CD4-positive, alpha-beta T cell (primary cell): Measurements from ENCODE around the gene OOSP2. TPM values are rescaled to one million over a fixed set of nuclear protein-coding genes. Genes with fewer than 3 reads are reported as not detected.
"Not testable (repeated sequence)": the region's sequence is repeated elsewhere in the genome, so short reads cannot be mapped to it uniquely, and the experiment has no call there.

Source experiments
- ATAC-seq: fragments of 200-7000 bp; cut with Tn5 transposase; one replicate; pipeline ENCODE4 v1.10.0; 2022; ENCODE audit warnings: mild to moderate bottlenecking; ENCODE audit not compliant: poor library complexity
- CTCF ChIA-PET: fragments of 350-600 bp; sonication (Branson Sonifier 250); formaldehyde crosslinking; loops from one replicate; lab custom pipeline; 2021; ENCODE audit warnings: antibody characterized with exemption, inconsistent platforms; lab: Charles Lee
- POLR2A ChIA-PET: fragments of 350-600 bp; sonication (Branson Sonifier 250); formaldehyde crosslinking; loops from one replicate; lab custom pipeline; 2021; ENCODE audit warnings: antibody characterized with exemption, inconsistent platforms; lab: Charles Lee
- DNase-seq, 14 experiments: peaks; one replicate each; pipeline ENCODE4 v3.0.0-alpha.2; 2013 to 2020; ENCODE audit warnings: mixed read lengths in 2 of 14
- H3K27ac ChIP-seq, 2 donors: one replicate each; pipeline versions ENCODE4 v1.5.1 to v1.7.0; 2013; ENCODE audit warnings: low read length in 2 of 2, low read depth in 1 of 2, mild to moderate bottlenecking in 1 of 2
- H3K27me3 ChIP-seq, 2 experiments: 1 replicate in 1 of 2; 2 replicates in 1 of 2; pipeline versions ENCODE4 v1.6.1 to v1.7.0; 2013; ENCODE audit warnings: low read length in 2 of 2, control low read depth in 1 of 2, mild to moderate bottlenecking in 1 of 2, moderate library complexity in 1 of 2; ENCODE audit not compliant: insufficient read depth in 2 of 2, control insufficient read depth in 1 of 2
- H3K36me3 ChIP-seq: one replicate; pipeline ENCODE4 v1.6.1; 2013; ENCODE audit warnings: low read length, control low read depth; ENCODE audit not compliant: insufficient read depth
- H3K4me1 ChIP-seq: one replicate; pipeline ENCODE4 v1.6.1; 2013; ENCODE audit warnings: low read length, control low read depth; ENCODE audit not compliant: insufficient read depth
- H3K4me3 ChIP-seq: one replicate; pipeline ENCODE4 v1.5.1; 2013; ENCODE audit warnings: mild to moderate bottlenecking, low read length, moderate library complexity
- H3K9me3 ChIP-seq, 2 experiments: 1 replicate in 1 of 2; 2 replicates in 1 of 2; pipeline versions ENCODE4 v1.6.1 to v1.7.0; 2013; ENCODE audit warnings: low read length in 2 of 2, mild to moderate bottlenecking in 2 of 2, control low read depth in 1 of 2, moderate library complexity in 1 of 2; ENCODE audit not compliant: control insufficient read depth in 1 of 2, insufficient read depth in 1 of 2
- H3K27ac Mint-ChIP-seq: one replicate; pipeline ENCODE4 v1.8.0; 2020; ENCODE audit warnings: mixed read lengths
- H3K27me3 Mint-ChIP-seq: one replicate; pipeline ENCODE4 v1.8.0; 2021; ENCODE audit warnings: mixed read lengths
- H3K36me3 Mint-ChIP-seq: one replicate; pipeline ENCODE4 v1.8.0; 2021; ENCODE audit warnings: low read depth, mixed read lengths
- H3K4me1 Mint-ChIP-seq: one replicate; pipeline ENCODE4 v1.8.0; 2021; ENCODE audit warnings: low read depth, mixed read lengths
- H3K4me3 Mint-ChIP-seq: one replicate; pipeline ENCODE4 v1.8.0; 2020; ENCODE audit warnings: mild to moderate bottlenecking, mixed read lengths
- H3K9me3 Mint-ChIP-seq: one replicate; pipeline ENCODE4 v1.8.0; 2020; ENCODE audit warnings: mixed read lengths
- CTCF ChIP-seq: fragments of 200-600 bp; IDR thresholded peaks from one replicate; pipeline ENCODE4 v1.8.0; 2022; ENCODE audit warnings: antibody characterized with exemption, mild to moderate bottlenecking
- intact Hi-C, 2 experiments: fragments of 100-400 bp; cut with DNase I in 1 of 2; cut with micrococcal nuclease in 1 of 2; formaldehyde crosslinking; loops; one replicate each; pipeline versions ENCODE4 v1.15.1 to v1.9.0; 2023 to 2025; cut with DNase I, micrococcal nuclease
- total RNA-seq, 174 experiments: library from RNA in 2 of 174; stranded (reverse) in 2 of 174; gene quantifications; one replicate each; pipeline ENCODE4 v1.2.3 and lab custom pipeline; 2021 to 2026

Gene OOSP2
- total RNA-seq, 2 experiments from 2014 or later: not detected

- ChIA-PET POLR2A (no interaction called here), CTCF (no interaction called here)
- Histone ChIP-seq H3K27me3 (no peaks in the 10 kb centered on the region), H3K27ac (no peak overlapping the region), H3K4me3 (no peak overlapping the region), H3K36me3 (no peaks in the 10 kb centered on the region), H3K9me3 (no peaks in the 10 kb centered on the region), H3K4me1 (no peaks in the 10 kb centered on the region)
- H3K4me3 Mint-ChIP-seq: no peak overlapping the region
- ATAC-seq (no peak), DNase-seq (no peak)
- H3K9me3 Mint-ChIP-seq: no peaks in the 10 kb centered on the region
- no peaks in the 10 kb centered on the region for H3K4me1 Mint-ChIP-seq
- H3K36me3 Mint-ChIP-seq: no peaks in the 10 kb centered on the region
- intact Hi-C loops: no loop called here
- TF ChIP-seq CTCF: no peak
- H3K27me3 Mint-ChIP-seq: no peaks in the 10 kb centered on the region
- H3K27ac Mint-ChIP-seq: no peak overlapping the region
Measured at GRCh38 chr11:60029015-60029632, 11.1 kb upstream of the OOSP2 start.

- H3K4me3 Mint-ChIP-seq, H3K27me3 ChIP-seq, ATAC-seq, H3K4me3 ChIP-seq, H3K9me3 Mint-ChIP-seq, H3K9me3 ChIP-seq, POLR2A ChIA-PET, CTCF ChIA-PET, DNase-seq, H3K4me1 Mint-ChIP-seq, H3K36me3 ChIP-seq, H3K27ac Mint-ChIP-seq, H3K27me3 Mint-ChIP-seq, intact Hi-C loops, H3K27ac ChIP-seq, H3K4me1 ChIP-seq, H3K36me3 Mint-ChIP-seq: not testable (repeated sequence)
Measured at GRCh38 chr11:60050422-60050821, 10.2 kb downstream of the OOSP2 start.

- H3K36me3 ChIP-seq, CTCF ChIA-PET, H3K4me1 ChIP-seq, intact Hi-C loops, ATAC-seq, H3K27ac Mint-ChIP-seq, H3K27ac ChIP-seq, H3K4me1 Mint-ChIP-seq, H3K36me3 Mint-ChIP-seq, H3K4me3 Mint-ChIP-seq, DNase-seq, H3K9me3 Mint-ChIP-seq, H3K27me3 ChIP-seq, H3K4me3 ChIP-seq, POLR2A ChIA-PET, H3K9me3 ChIP-seq, H3K27me3 Mint-ChIP-seq: not testable (repeated sequence)
Measured at GRCh38 chr11:60050839-60051238, 10.6 kb downstream of the OOSP2 start.

GRCh38 chr11:60056349-60056969, 16.2 kb downstream of the OOSP2 start, which contains the start of gene MS4A3:
TSS of gene MS4A3 (plus strand) at chr11:60056665. CDS start at chr11:60061161, 4,496 bp downstream.
- Histone ChIP-seq H3K27me3 (no peaks in the 10 kb centered on the region), H3K4me1 (no peaks in the 10 kb centered on the region), H3K36me3 (no peaks in the 10 kb centered on the region), H3K4me3 (no peak within 1 kb of the TSS), H3K9me3 (no peaks in the 10 kb centered on the region), H3K27ac (no peak within 1 kb of the TSS)
- POLR2A ChIA-PET: no interaction called here
- no peak for TF ChIP-seq CTCF
- Mint-ChIP-seq H3K4me3 (no peak within 1 kb of the TSS), H3K27me3 (no peaks in the 10 kb centered on the region), H3K9me3 (no peaks in the 10 kb centered on the region), H3K36me3 (no peaks in the 10 kb centered on the region), H3K27ac (no peak within 1 kb of the TSS), H3K4me1 (no peaks in the 10 kb centered on the region)
- intact Hi-C loops: no loop called here
- ATAC-seq (no peak), DNase-seq (no peak)
- CTCF ChIA-PET: no interaction called here
